ENCODE results near the gene GLIS1. TPM values are rescaled to one million over a fixed set of nuclear protein-coding genes. Genes with fewer than 3 reads are reported as not detected.

The GLIS1 gene
- total and polyA plus RNA-seq, 2 of the 8 experiments (the other 6 are each of a cell fraction or from before 2014, with no cell fraction given), result 0.15 to 0.22 TPM

- no peak for TF ChIP-seq POLR2A (IDR thresholded peaks at IDR 0.05; ENCODE audit: control extremely low read depth in 1 of 2, low read depth in 2 of 2, low read length in 2 of 2)
- no peak for TF ChIP-seq MAX (IDR thresholded peaks at IDR 0.05)
- no peak for TF ChIP-seq BACH1 (IDR thresholded peaks at IDR 0.05; ENCODE audit: low read length)
- no peak overlapping the region for H2AFZ ChIP-seq (ENCODE audit: low read length)
- no peak overlapping the region for H4K91ac ChIP-seq (replicated peaks; ENCODE audit: insufficient read length, low read length)
- H3K9me3 ChIP-seq (ENCODE audit: insufficient read depth in 2 of 2, low read depth in 1 of 2, low read length in 1 of 2), result no peaks in the 10 kb centered on the region
- H3K14ac ChIP-seq (ENCODE audit: insufficient read length), result no peak overlapping the region
- no peak overlapping the region for H3K23ac ChIP-seq (ENCODE audit: insufficient read length)
- no peaks in the 10 kb centered on the region for H3K36me3 ChIP-seq (ENCODE audit: control insufficient read depth in 2 of 4, insufficient read depth in 4 of 4, low read length in 3 of 4)
- no peaks in the 10 kb centered on the region; a peak in 2 of 7 replicates for H3K27me3 ChIP-seq (replicated peaks in 1 of 4; ENCODE audit: control insufficient read depth in 3 of 4, extremely low read depth in 1 of 4, insufficient read depth in 3 of 4, low read length in 3 of 4)
- H3K9ac ChIP-seq (replicated peaks in 1 of 4; ENCODE audit: extremely low read depth in 1 of 4, low read depth in 3 of 4, low read length in 3 of 4), result no peak overlapping the region
- CTCF ChIA-PET (ENCODE audit: partially characterized antibody), result interaction anchor here (0.6 to 4.4 kb wide), 12 partner anchors 9 to 187 kb away, joined by 3 to 40 read pairs (median 4); no protein-coding TSS in a partner anchor
- no peak overlapping the region for H2BK20ac ChIP-seq (ENCODE audit: low read length)
- no peak overlapping the region for H3K4ac ChIP-seq (replicated peaks; ENCODE audit: insufficient read length, low read depth, low read length)
- no peak overlapping the region for H3K4me2 ChIP-seq (ENCODE audit: insufficient read depth in 1 of 2, low read depth in 2 of 2, low read length in 2 of 2)
- H2BK5ac ChIP-seq (ENCODE audit: low read depth, low read length), result no peak overlapping the region
- no peak overlapping the region for H2BK12ac ChIP-seq (ENCODE audit: low read depth, low read length)
- no peak overlapping the region for H2BK15ac ChIP-seq (ENCODE audit: low read length)
- H4K20me1 ChIP-seq (replicated peaks in 1 of 2; ENCODE audit: control insufficient read depth in 1 of 2, insufficient read depth in 2 of 2, low read length in 2 of 2), result no peaks in the 10 kb centered on the region
- no peak overlapping the region for H2BK120ac ChIP-seq (replicated peaks; ENCODE audit: low read depth, low read length)
- H3K18ac ChIP-seq (ENCODE audit: extremely low read depth, low read length), result no peak overlapping the region
- no peak overlapping the region for H3K4me3 ChIP-seq (ENCODE audit: extremely low read depth in 1 of 4, insufficient read depth in 2 of 4, low read depth in 3 of 4, low read length in 4 of 4)
- POLR2A ChIA-PET (ENCODE audit: partially characterized antibody), result no interaction called here
- no peak overlapping the region for H4K8ac ChIP-seq (ENCODE audit: extremely low read depth, insufficient read depth, low read length)
- DNase-seq (ENCODE audit: low read depth in 1 of 2, low spot score in 2 of 2) (no peak), FAIRE-seq (no peak)
- H3K79me2 ChIP-seq (ENCODE audit: control insufficient read depth in 1 of 2, insufficient read depth in 2 of 2, low read length in 2 of 2), result no peaks in the 10 kb centered on the region
- 95% methylated on average over 9 of the region's 9 CpGs; no CpG with 5 or more reads in 1 of the 2 experiments for WGBS, 2 experiments (ENCODE audit: extremely low coverage in 1 of 2, insufficient coverage in 1 of 2, insufficient read length in 1 of 2, insufficient replicate concordance in 2 of 2, low coverage in 1 of 2, low lambda C conversion rate in 2 of 2, missing lambda C conversion rate in 1 of 2)
- H3K27ac ChIP-seq (ENCODE audit: low read depth, low read length), result no peak overlapping the region
- H2AK5ac ChIP-seq (ENCODE audit: low read depth, low read length), result no peak overlapping the region
- no peak overlapping the region for H3K56ac ChIP-seq (replicated peaks; ENCODE audit: insufficient read length, low read depth, low read length)
- H3K4me1 ChIP-seq (replicated peaks in 1 of 4; ENCODE audit: control insufficient read depth in 3 of 4, insufficient read depth in 4 of 4, low read length in 3 of 4), result peaks cover 0 to 15% (median 8%) of the 10 kb centered on the region in 4 experiments; a peak in 6 of 7 replicates
- no peaks in the 10 kb centered on the region for H3K23me2 ChIP-seq (ENCODE audit: low read depth, low read length)
- no peak overlapping the region for H4K5ac ChIP-seq (ENCODE audit: insufficient read length, low read depth, low read length)
- no peaks in the 10 kb centered on the region for H3K79me1 ChIP-seq (ENCODE audit: low read depth, low read length)
These were observed 240.3 kb downstream of the GLIS1 start for GRCh38 chr1:53498555-53499131.

Measured in H1 (cell line).